ENCODE data around the gene TDRD7. TPM values are rescaled to one million over a fixed set of nuclear protein-coding genes. Genes with fewer than 3 reads are reported as not detected.

The TDRD7 gene
- total and polyA plus RNA-seq, 9 of the 15 experiments (the other 6 are each of a cell fraction or from before 2014, with no cell fraction given): 2.2 to 7.7 (median 5.2) TPM

DNA sequence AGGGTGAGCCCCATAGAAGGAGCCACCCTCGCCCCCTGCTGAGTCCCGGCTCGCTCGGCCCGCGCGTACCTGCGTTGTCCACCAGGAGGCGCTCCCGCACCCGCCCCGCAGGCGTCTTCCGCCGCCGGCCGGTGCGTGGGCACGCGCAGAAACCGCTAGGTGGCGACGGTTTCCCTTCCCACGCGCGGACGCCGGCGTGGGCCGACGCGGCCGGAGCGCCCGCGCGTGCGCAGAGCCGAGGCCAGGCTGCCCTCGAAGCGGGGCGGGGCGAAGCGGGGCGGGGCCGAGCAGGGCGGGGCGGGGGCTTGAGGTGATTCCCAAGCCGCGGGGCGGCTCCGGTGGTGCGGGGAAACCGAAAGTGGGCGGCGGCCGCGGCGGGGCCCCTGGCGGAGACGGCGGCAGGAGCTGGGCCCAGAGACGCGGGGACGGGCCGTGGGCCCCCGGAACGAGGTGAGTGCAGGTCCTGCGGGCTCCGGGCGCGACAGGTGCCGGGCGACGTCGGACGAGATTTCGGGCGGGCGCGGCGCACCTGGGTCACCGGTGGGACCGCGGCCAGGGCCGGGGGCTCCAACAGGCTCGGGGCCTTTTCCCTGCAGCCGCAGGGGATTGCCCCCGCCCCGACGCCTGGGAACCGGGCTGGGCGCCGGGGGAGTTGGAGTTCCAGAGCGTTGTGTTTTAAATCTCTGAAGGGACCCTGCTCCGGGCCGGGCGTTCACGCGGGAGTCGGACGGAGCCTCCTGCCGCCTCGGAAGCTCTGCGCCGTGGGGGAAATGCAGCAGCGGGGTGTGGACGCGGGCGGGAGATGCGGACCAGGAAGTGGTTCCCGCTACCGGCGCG lies at the start of gene TDRD7 (continued):
- TF ChIP-seq SREBF1 (IDR thresholded peaks at IDR 0.05; ENCODE audit: borderline replicate concordance, low read depth, low read length): 0 out of 2 replicates have a peak, but pooled peaks have one; percentile 23
- no peak for TF ChIP-seq CHD1 (IDR thresholded peaks at IDR 0.05; ENCODE audit: low read length)
- peak; percentile 85 to 89 for TF ChIP-seq RAD21 (CRISPR knock-in tag; conservative IDR thresholded peaks at IDR 0.05 in 1 of 2, IDR thresholded peaks at IDR 0.05 in 1 of 2)
- TF ChIP-seq, protein P1, sequence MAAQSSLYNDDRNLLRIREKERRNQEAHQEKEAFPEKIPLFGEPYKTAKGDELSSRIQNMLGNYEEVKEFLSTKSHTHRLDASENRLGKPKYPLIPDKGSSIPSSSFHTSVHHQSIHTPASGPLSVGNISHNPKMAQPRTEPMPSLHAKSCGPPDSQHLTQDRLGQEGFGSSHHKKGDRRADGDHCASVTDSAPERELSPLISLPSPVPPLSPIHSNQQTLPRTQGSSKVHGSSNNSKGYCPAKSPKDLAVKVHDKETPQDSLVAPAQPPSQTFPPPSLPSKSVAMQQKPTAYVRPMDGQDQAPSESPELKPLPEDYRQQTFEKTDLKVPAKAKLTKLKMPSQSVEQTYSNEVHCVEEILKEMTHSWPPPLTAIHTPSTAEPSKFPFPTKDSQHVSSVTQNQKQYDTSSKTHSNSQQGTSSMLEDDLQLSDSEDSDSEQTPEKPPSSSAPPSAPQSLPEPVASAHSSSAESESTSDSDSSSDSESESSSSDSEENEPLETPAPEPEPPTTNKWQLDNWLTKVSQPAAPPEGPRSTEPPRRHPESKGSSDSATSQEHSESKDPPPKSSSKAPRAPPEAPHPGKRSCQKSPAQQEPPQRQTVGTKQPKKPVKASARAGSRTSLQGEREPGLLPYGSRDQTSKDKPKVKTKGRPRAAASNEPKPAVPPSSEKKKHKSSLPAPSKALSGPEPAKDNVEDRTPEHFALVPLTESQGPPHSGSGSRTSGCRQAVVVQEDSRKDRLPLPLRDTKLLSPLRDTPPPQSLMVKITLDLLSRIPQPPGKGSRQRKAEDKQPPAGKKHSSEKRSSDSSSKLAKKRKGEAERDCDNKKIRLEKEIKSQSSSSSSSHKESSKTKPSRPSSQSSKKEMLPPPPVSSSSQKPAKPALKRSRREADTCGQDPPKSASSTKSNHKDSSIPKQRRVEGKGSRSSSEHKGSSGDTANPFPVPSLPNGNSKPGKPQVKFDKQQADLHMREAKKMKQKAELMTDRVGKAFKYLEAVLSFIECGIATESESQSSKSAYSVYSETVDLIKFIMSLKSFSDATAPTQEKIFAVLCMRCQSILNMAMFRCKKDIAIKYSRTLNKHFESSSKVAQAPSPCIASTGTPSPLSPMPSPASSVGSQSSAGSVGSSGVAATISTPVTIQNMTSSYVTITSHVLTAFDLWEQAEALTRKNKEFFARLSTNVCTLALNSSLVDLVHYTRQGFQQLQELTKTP (IDR thresholded peaks at IDR 0.05; ENCODE audit: low read depth in 1 of 2, partially characterized antibody in 2 of 2): no peak
- TF ChIP-seq, protein P2, sequence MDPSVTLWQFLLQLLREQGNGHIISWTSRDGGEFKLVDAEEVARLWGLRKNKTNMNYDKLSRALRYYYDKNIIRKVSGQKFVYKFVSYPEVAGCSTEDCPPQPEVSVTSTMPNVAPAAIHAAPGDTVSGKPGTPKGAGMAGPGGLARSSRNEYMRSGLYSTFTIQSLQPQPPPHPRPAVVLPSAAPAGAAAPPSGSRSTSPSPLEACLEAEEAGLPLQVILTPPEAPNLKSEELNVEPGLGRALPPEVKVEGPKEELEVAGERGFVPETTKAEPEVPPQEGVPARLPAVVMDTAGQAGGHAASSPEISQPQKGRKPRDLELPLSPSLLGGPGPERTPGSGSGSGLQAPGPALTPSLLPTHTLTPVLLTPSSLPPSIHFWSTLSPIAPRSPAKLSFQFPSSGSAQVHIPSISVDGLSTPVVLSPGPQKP (CRISPR knock-in tag; IDR thresholded peaks at IDR 0.05): no peak
- TF ChIP-seq ZNF589 (CRISPR knock-in tag; IDR thresholded peaks at IDR 0.05; ENCODE audit: low read depth): no peak
- no peak for TF ChIP-seq LARP7 (IDR thresholded peaks at IDR 0.05)
- peak; percentile 73 for TF ChIP-seq SOX6 (IDR thresholded peaks at IDR 0.05)
- TF ChIP-seq U2AF2 (optimal IDR thresholded peaks at IDR 0.05; ENCODE audit: low read depth, low read length): no peak
- TF ChIP-seq GATAD2A (IDR thresholded peaks at IDR 0.05): peak; percentile 100
- no peak for TF ChIP-seq EWSR1 (IDR thresholded peaks at IDR 0.05; ENCODE audit: borderline replicate concordance, low read depth, partially characterized antibody)
- no peak for TF ChIP-seq C11orf30 (IDR thresholded peaks at IDR 0.05; ENCODE audit: low read depth)
- peak; percentile 63 for TF ChIP-seq RBM25 (IDR thresholded peaks at IDR 0.05; ENCODE audit: low read depth, low read length, severe bottlenecking)
- TF ChIP-seq KHSRP (IDR thresholded peaks at IDR 0.05): no peak
- 0 out of 2 replicates have a peak, but pooled peaks have one; percentile 42 for TF ChIP-seq MBD2 (IDR thresholded peaks at IDR 0.05; ENCODE audit: borderline replicate concordance, low read depth)
- no peak for TF ChIP-seq ZNF140 (CRISPR knock-in tag; IDR thresholded peaks at IDR 0.05)
- TF ChIP-seq, protein P3, sequence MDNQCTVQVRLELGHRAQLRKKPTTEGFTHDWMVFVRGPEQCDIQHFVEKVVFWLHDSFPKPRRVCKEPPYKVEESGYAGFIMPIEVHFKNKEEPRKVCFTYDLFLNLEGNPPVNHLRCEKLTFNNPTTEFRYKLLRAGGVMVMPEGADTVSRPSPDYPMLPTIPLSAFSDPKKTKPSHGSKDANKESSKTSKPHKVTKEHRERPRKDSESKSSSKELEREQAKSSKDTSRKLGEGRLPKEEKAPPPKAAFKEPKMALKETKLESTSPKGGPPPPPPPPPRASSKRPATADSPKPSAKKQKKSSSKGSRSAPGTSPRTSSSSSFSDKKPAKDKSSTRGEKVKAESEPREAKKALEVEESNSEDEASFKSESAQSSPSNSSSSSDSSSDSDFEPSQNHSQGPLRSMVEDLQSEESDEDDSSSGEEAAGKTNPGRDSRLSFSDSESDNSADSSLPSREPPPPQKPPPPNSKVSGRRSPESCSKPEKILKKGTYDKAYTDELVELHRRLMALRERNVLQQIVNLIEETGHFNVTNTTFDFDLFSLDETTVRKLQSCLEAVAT (IDR thresholded peaks at IDR 0.05): no peak
- 0 out of 2 replicates have a peak, but pooled peaks have one; percentile 23 for TF ChIP-seq LCOR (CRISPR knock-in tag; IDR thresholded peaks at IDR 0.05)
- TF ChIP-seq ZFP36 (IDR thresholded peaks at IDR 0.05; ENCODE audit: low read depth, low read length, partially characterized antibody): no peak
- peak; percentile 32; the same call in 1 of the 2 replicates for TF ChIP-seq NR2C2 (CRISPR knock-in tag; IDR thresholded peaks at IDR 0.05)
- TF ChIP-seq NR2C2 (tag; IDR thresholded peaks at IDR 0.05): peak; percentile 67
- TF ChIP-seq ZNF764 (CRISPR knock-in tag; IDR thresholded peaks at IDR 0.05; ENCODE audit: low read depth): peak; percentile 53; the same call in 1 of the 2 replicates
- no peak for TF ChIP-seq PHTF2 (CRISPR knock-in tag; IDR thresholded peaks at IDR 0.05)

Data from K562 (cell line).